Measurements from ENCODE around the gene AKAP8.
A peak's percentile ranks its signal among the peaks of the same experiment; 100 is the strongest.
"Not testable (repeated sequence)": the region's sequence is repeated elsewhere in the genome, so short reads cannot be mapped to it uniquely, and the experiment has no call there.

Gene AKAP8

DNA sequence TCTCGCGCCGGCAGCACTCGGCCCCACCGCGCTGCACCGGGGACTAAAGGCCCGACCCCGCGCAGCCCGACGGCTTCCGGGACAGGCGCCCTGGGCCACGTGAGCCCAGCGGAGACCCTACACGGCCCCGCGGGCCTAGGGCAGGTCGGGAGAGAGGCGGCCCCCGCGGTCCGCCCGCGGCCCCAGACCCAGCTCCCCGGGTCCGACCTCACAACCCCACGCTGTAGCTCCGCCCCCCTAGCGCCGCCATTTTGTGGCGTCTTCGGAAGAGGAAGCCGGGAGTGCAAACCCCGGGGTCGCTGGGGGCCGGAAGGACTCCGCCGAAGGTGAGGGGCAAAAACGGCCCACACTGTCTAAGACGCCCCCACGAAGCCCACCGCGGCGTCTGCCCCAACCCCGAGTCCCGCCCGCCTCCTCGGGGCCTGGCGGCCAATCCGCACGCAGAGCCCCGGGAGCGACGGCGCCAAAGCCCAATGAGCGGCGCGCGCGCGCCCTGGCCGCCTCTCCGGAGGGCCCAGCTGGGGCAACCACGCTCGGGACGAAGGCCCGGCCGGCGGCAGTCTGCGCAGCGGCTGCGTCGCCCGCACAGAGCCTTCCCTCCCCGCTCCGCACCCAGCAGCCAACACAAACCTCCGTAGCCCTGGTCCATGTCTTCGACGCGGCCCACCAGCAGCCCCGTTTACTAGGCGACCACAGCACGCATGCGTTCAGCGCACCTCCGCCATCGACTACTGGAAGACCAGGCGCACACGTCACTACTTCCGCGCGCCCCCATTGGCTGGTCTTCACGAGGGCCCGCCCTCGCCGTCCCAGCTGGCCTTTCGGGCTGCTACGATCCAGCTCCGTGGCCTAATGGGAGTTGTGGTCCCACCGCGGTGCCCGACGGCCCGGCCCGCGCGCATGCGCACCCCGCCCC, at the start of gene AKAP8:
Gene AKAP8 (minus strand): TSS at position 705 of the 916 bp plus-strand sequence. CDS start 56 bp downstream, at position 649.
- DNase-seq = peak; percentile 97

DNA sequence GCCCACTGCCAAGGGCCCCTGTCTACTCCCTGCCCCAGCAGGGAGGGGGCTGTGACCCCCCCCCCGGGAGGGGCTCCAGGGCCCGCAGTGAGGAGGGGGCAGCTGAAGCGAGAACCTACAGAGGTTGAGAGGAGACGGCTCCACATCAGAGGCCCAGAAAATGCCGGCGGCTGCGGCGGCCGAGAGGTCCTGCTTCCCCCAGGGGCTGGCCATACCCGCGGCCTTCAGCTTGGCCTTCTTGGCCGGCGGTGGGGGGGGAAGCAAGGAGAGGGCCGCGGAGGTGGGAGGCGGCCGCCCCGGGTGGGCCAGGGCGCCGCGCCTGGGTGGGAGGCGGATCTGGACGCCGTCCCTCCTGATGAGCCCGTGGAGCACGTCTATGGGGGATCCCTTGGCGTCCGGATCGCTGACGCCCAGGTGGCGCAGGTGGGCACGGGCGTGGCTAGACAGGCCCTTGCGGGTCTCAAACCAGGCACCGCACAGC, 48.4 kb upstream of the AKAP8 start:
- DNase-seq = no peak

DNA sequence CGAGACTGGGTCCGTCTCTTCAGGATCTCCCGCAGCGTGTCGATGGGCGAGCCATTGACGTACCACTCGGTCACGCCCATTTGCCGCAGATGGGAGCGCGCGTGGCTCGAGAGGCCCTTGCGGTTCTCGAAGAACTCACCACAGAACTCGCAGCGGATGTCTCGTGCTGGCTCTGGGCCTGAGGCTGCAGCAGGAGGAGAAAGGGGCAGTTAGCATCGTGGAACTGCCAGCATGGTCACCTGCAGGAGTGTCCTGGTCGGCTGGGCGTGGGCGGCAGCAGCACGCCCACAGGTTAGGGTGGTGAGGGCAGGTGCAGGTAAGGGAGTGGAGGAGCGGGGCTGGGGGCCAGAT, 47.7 kb upstream of the AKAP8 start:
- DNase-seq = no peak

DNA sequence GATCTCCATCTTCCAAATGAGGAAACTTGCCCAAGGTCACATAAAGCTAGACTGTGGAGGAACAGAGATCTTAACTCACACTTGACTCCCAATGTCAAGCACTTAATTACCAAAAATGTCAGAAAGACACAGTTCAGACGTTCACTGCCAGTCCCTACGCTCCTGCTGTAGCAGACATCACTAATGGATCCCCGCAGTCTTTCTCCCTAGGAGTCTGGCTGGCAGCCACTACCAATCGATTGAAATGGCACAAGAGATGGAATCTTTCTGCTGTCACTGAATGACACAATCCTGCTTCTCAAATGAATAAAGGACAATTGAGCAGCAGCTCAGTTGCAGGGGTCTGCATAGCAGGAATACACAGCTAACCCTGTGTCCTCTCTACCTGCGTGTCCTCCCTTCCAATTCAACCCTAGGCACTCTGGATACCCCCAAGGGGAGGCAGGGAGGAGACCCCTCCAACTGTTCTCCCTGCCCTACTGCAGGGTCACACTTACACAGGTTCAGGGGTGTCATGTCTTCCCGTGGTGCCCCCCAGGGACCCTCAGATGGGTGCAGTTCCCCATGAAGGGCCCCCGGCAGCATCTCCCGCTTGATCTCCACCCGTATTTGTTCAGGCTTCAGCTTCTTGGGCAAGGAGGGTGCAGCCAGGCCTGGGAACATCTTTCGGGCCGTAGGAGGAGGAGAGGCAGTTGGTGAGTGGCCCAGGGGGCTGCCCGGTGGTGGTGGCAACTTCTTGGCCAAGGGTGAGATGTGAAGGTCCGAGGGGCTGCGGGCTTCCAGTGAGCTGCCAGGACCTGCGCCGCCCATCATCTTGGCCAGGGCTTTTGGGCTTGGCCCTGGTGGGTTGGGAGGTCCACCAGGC, 47.1 kb upstream of the AKAP8 start:
- no peak for DNase-seq

DNA sequence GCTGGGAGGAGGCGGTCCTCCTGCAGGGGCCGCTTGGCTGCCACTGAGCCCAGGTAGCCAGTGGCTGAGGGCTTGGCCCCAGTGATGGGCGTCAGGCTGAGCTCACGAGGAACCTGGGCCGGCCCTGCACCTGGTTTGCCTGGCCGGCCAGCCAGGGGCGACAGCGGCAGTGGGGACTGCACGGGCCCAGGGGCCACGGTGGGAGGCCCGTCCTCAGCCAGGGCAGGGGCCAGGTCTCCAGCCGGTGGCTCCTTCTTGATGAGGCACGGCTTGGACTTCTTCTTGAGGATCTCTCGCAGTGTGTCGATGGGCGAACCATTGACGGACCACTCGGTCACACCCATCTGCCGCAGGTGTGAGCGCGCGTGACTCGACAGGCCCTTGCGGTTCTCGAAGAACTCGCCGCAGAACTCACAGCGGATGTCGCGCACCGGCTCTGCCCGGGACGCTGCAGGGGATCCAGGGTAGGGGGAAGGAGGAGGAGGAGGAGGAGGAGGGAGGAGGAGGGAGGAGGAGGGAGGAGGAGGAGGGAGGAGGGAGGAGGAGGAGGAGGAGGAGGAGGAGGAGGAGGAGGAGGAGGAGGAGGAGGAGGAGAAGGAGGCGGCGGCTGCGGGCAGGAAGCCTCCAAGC, 45.8 kb upstream of the AKAP8 start:
- no peak for DNase-seq

DNA sequence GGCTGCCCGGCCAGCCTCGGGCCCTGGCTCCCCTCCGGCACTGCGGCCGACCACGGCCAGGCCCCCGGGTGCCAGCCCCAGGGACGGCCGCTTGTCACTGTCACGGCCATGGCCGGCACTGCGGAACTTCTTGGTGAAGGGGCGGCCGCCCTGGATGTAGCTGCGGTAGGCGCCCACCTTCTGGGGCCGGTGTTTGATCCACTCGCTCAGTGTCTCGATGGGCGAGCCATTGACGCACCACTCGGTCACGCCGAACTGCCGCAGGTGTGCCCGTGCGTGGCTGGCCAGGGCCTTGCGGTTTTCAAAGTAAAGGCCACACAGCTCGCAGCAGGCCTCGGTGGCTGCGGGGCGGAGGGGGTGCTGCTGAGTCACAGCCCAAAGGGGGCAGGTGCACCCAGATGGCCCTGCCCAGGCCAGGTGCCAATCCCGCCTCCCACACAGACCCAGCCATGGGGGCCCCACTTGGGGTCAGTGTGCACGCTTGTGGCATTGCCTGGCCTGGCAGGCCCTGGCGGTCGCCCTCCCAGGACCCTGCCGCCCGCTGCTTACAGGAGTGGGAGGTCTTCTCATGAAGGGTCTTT, 45.2 kb upstream of the AKAP8 start:
- DNase-seq = no peak

DNA sequence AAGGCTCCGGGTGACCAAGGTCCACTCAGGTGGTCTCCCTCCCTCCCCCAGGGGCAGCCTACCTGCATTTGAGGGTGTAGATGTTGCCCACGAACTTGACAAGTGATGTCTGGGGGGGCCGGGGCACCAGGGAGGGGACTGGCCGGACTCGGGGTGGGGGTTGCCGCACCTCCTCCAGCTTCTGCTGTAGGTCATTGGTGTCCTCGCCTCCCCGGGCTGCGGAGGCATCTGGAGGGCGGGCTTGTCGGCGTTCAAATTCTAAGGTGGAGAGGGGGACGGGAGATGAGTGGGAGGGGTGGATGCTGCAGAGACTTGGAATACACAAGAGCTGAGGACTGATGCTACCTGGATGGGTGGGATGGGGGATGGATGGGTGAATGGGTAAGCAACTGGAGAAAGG, 44.5 kb upstream of the AKAP8 start:
- DNase-seq = no peak

DNA sequence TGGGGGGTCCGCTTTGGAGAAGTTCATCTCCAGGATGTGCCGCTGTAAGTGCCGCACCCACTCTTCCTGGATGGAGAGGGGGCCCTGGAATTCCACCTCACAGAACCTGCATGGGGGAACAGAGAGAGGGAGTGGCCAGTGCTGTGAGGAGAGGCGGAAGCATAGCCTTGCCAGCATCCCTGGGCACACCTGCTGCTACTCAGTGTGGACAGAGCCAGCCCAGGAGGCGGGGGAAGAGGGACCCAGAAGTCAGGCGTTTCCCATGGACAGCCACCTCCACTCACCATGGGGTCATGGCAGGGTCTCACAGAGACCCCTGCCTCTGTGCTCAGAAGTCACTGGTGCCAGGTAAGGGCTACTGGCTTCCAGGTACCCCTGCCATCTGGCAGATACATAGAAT, 43.5 kb upstream of the AKAP8 start:
- no peak for DNase-seq

DNA sequence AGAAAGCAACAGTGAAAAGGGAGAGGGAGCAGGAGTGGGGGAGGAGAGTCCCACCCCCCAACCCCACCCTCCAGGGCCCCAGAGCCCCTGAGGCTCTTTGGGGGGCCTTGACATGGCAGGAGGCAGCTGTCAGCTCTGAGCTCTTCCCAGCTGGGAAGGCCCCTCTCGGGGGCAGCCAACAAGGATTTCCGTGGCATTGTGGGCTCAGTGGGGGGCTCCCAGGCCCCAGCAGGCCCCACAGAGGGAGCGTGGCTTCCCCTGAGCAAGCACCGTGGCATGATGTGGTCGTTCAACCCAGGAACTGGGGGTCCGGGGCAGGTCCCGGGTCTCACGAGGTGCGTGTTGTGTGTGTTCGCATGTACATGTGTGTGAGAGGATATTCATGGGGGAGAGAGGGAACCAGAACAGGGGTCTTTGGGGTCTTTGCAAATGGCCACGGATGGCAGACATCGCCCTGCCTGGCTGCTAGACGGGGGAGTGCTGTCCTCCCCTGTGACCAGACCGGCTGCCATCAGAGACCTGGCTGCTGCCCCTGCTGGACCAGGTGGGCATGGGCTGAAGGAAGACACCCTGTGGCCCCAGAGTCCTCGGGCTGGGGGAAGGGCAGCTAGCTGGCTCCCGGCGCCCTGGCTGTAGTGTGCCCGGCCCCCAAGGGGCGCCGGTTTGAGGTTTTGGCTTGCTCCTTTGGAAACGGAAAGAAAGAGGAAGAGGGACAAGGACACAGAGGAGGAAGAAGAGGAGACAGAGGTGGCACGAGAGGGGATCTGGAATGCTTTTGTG, 42.9 kb upstream of the AKAP8 start:
- DNase-seq = no peak

DNA sequence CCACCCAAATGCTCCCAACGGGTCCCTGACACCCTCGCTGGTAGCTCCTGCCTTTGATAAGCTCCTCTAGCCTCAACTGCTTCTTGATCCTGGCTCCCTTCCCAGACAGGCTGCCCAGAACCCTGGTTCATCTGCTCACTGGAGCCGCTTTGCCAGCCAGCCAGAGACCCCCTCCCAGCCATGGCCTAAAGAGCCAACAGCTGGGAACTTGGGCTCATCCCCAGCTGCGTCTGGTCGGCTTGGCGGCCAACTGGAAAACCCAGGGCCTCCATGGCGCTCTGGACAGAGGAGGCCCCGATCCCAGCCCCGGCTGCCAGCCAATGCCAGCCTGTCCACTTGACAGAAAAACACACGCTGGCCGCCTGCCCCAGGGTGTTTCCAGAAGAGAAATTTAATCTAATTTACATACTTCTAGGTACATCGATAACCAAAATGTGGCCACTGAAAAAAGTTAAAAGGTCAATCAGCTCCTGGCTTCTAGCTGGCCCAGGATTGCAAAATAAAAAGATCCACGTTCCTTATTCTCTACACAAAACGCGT, 42.2 kb upstream of the AKAP8 start:
- no peak for DNase-seq

DNA sequence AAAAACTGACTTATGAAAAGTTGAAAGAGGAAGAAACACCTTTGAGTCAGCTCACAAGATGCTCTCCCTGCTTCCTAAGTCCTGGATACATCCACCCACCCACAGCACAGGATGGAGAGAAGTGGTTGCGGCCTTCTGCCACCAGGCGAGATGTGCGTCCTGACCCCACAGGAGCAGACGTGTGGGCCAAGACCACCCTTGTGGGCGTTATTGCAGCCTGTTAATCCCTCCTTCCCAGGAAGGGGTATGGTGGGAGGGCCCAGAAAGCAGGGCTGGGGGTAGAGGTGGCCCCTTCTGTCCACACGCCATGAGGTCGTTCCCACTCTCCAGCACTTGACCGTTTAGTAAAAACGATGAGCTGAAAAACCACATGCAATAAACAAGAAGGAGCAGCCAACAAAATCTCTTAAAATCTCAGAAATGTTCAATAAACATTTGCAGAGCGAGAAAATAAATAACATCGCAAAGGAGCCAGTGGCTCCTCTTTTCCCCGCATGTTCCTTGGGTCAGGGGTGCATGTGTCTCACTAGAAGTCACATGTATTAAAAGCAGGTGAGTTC, 41.6 kb upstream of the AKAP8 start:
- DNase-seq = no peak

DNA sequence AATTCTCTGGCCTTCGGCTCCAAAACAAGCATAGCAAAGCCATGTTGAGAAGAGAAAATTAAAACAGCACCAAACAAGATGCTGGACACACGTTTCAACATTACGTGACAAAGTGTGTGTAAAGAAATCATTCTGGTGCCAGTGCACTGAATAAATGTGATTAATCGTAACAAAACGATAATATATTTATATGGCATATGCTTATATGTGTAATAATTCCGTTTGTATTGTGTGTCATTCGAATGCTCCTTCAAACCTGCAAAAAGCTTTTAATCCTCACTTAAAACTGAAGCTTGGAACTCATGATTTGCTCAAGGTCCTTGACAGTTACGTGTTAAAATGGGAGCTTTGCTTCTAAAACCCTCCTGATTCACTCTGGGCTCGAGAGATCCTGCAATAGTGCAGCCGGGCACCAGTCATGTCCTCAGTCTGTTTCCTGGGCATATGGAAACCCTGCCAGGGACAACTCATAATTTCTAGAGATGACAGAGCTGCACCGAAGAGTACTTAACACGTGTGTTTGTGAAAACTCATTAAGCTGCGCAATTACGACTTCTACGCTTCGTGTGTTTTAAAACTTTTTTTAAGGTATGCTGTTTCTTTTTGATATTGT, 39.9 kb upstream of the AKAP8 start:
- no peak for DNase-seq

DNA sequence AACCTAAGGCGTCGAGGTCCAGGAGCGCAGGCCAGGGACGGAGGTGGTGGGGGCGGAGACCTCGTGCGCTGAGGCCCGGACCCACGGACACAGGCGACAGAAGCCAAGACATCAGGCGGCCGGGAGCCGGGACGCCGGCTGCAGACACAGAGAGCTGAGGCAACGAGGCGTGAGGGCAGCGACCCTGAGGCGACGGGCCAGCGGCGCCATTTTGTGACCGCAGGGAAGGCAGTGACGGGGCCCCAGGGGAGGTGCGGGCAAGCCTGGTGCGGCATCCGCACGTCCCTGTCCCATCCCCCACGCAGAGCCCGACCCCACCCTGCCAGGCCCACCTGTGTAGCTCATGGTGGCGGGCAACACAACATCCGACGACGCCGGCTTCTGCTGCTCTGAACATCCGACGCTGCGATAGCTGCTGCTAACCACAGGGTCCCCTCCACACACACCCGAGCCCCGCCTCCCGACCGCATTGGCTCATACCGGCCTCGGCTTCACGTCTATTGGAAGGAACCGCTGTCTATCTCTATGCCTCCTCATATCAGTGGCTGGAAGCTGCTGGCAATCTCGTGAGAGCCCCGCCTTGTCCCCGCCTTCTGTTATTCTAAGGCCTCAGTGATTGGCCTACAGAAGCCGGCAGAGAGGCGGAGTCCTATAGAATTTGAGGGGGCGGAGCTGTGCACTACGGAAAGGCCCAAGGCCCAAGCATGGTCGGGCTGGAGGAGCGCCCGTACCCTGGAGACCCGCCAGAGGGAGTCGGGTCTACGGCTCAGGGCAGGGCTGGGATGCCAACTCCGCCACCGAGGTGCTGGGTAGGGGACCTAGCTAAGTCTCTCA, 39.2 kb upstream of the AKAP8 start, which contains the start of gene AKAP8L:
Gene AKAP8L (minus strand): TSS at position 410 of the 834 bp plus-strand sequence. CDS start 65 bp downstream, at position 345.
- DNase-seq = peak; percentile 99

DNA sequence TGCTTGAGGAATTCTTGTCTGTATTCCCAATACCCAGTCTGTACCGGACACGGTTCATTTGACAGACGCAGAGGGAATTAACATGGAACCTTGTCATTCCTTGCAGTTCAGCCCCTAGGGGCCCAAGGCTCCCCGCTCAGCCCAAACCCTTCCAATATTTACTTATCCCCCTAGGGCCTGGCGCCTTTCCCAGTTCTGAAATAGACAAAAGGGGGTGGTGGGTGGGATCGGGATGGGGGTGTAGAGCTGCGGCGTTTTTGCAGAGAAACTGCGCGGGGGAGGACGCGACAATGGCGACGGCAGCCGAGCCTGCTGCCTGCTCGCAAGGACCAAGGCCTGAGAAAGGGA, 38.6 kb upstream of the AKAP8 start:
- no peak for DNase-seq

DNA sequence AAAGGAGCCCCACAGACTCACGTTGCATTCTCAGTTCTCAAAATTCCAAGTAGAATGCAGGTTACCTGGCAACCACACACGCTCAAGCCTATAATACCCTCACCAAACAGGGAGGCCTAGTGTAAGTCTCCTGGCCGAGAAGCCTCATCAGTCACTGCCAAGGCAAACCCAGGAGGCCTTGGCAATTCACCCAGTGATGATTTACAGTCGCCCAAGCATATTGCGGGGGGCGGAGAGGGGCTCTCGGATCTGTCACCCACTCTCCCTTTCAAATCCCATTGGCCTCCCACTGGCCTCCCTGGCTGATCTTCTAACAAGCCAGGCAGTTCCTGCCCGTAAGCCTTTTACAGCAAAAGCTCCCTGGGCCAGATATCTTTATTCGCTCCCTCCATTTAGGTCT, 38.1 kb upstream of the AKAP8 start:
- DNase-seq = no peak

DNA sequence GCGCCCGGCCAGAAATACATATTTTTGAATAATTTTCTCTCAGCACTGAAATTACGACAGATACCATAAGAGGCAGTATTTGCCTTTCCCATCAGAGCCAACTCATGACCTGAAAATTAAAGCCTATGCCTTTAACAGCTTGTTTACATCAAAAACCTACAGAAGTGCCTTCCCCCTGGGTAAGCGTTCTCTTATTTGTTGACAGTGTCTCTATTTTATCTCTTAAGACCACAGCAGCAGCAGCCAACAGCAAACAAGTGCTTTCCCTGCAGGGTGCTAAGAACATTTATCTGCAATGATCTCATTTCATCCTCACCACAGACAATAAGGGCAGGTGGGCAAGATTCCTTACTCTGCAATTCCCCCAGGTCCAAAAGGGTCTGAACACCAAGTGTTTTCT, 33.2 kb upstream of the AKAP8 start:
- DNase-seq = no peak

DNA sequence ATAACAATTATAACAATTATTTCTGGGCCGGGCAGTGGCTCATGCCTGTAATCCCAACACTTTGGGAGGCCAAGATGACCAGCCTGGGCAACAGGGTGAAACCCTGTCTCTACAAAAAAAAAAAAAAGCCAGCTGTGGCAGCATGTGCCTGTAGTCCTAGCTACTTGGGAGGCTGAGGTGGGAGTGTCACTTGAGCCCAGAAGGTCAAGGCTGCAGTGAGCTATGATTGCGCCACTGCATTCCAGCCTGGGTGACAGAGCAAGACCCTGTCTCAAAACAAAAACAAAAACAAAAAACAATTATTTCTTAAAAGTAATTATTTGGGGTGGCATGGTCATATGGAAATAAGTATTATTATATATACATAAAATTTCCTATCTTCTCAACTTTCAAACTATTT, 31.8 kb upstream of the AKAP8 start:
- DNase-seq = not testable (repeated sequence)

DNA sequence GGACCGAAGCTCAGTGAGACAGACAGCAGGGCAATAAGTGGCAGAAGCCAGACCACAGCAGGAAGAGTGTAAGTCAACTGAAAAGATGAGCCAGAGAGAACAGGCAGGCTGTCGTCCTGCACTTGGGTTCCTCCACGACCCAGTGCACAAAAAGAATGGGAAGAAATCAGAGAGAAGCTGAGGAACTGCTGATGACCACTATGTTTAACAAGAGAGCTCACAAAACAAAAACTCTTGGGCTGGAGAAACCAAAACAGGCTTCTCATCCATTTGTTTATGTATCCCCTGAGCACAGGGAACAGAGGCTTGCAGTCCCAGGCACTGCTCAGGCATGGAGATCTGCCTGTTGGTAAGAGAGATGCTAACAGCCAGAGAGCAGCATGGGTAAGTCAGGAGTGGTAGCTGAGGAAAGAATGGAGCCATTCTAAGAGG, 25.2 kb upstream of the AKAP8 start:
- DNase-seq = no peak

DNA sequence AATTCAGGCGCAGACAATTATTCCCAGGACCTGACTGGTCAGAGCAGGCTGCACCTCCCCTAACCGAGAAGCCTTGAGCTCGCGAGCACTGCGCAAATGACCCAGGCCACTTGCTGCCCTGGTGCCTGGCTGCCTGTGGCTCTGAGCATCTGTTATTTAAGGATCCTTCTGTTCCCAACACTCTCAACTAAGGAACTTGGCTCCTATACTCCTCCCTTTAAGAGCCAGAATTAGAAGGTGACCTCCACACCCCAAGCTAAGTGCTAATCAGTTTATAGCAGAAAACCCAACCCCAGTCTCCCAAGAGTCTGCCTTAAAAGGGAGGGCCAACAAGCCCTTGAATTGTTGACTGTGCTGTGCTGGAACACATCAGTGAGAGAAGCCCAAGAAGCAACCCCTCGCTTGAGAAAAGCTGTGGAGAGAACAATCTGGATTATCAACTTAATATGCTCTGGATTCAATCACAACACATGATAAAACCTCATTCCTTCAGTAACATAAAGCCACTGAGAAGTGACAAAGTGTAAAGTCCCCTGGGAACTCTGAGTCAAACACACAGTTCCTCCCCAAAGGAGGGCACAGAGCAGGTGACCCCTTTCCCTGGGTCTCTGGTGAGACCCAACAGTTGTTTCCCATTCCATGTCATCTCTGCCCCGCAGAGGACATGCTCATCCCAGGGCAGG, 24.7 kb upstream of the AKAP8 start:
- DNase-seq = no peak
